Fibroblast of peridontal ligament (primary cell): ENCODE data around the gene UPK3A.

Source experiments
- DNase-seq: peaks from one replicate; pipeline ENCODE4 v3.0.0-alpha.2; 2010; ENCODE audit errors: extremely low read depth

UPK3A gene

DNA sequence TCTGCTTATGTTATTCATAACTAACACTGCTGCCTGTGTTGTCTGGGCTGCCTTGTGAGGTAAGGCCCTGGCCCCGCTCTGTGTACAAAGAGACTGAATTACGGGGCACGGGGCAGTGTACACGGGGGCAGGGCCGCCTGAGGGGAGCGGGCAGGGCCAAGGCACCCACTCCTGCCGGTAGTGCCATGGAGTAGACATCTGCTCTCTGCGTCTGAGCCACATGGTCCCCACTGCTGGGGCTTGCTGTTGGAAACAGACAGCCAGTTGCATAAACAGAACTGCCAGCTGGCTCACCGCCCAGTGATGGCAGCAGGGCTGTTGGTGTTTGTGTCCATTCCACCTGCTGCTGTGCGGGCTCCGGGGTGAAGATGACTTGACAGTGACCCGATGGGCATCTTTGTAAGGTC, 44.8 kb downstream of the UPK3A start:
- no peak for DNase-seq

GRCh38 chr22:45330548-45330947, 45.8 kb downstream of the UPK3A start:
- DNase-seq: no peak

DNA sequence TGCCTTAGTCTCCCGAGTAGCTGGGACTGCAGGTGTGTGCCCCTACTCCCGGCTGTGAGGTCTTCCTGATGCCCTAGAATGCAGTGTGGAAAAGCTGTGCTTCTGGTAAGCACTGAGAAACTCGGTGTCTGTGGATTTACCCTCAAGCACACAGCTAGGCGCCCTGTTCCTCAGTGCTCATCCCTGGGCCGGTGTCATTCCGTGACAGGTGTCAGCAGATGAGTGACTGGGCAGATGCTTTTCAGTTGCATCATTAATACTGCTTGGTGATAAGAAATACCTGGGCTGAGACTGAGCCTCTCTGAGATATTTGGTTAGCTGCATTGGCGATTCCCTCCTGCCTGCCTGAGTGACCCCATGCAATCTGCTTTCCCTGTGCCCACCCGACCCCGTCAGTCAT, 46.7 kb downstream of the UPK3A start:
- no peak for DNase-seq

DNA sequence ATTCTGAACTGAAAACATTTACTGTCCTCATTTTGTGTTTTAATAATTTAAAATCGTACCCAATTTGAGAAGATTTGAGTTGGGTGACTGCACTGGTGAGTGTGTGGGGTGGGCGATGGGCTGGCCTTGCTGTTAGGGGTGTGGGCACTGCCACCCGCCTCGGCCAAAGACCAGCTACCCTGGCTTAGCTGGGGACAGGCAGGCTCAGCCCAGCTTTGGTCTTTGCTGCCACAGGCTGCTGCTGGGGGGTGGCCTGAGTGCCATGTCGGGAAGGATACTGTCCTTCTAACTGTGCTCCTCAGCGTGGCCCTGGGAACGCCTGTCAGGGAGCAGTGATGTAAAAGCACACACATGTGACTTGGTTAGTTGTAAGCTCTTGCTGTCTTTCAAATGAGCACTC, 47.3 kb downstream of the UPK3A start:
- no peak for DNase-seq

DNA sequence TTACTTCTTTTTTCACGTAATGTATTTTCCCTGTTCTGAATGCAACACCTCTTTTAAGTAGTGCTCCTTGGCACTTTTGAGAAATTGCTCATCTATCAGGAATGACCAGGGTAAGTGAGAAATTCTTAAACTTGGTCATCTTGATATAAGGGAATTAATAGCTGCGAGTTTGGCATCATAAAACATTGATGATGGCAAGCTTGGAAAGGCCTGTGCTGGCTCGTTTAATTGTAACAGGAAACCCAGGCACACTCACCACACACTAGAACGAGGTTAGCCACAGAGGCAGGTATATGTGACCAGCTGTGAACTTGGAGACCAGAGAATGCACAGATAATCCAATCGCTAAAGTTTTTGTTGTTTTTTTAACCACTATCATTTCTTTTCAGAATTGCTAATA, 49.3 kb downstream of the UPK3A start:
- no peak for DNase-seq

GRCh38 chr22:45334528-45334927, 49.8 kb downstream of the UPK3A start:
- DNase-seq: no peak

GRCh38 chr22:45335021-45335818, 50.5 kb downstream of the UPK3A start:
- no peak for DNase-seq

- no peak for DNase-seq
These were observed 51.2 kb downstream of the UPK3A start for GRCh38 chr22:45335854-45336522.

GRCh38 chr22:45336971-45337431, 52.3 kb downstream of the UPK3A start:
- DNase-seq: no peak

DNA sequence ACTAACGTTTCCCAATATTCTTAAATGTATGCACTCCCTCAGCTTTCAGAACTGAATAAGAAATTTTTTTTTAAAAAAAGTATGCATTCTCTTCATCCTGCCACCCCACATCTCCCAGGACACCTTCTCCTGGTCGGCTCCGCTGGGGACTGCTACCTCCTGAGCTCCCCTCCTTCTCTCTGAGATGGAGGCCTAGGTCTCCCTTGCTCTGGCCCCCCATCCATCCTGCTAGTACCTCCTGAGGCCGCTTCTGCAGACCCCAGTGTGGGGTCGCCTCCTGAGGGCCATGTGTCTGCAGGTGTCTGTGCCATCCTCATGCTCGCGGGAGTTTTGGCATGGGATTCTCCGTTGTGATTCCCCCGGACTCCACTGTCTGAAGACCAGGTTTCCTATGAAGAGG, 52.8 kb downstream of the UPK3A start:
- no peak for DNase-seq

DNA sequence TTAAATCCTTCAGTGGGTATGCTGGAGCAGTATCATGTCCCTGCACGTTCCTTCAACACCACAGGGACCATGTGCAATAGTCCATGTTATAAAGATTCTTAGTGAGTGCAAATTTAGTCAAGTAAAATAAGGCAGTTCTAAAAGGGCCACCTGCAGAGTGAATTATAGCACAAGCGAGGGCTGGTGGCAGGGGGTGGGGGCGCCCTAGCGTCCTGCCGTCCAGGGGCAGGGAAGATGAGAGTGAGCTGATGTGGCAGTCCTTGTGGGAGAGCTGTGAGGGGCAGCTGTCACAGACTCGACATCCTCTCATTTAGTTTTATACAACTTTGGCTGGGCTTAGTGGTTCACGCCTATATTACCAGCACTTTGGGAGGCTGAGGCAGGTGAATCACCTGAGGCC, 54.0 kb downstream of the UPK3A start:
- no peak for DNase-seq

DNA sequence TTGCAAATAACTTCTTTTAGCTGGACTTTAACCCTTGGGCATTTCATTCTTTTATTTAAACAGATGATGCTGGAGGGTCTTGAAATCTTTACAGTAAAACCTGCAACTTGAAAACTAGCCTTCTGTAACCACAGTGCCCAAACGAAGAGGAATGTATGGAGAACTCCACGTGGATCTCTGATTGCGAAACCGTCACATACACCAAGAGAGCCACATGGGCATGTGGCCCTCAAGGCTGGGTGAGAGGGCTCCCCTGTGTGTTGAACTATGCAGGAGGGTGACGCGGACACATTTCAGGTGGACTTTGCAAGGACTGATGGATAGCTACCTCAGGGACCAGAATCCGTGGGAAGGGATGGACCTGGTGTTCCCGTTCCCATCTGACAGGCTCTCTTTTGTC, 55.6 kb downstream of the UPK3A start:
- no peak for DNase-seq

- DNase-seq: no peak
These were observed 56.7 kb downstream of the UPK3A start for GRCh38 chr22:45341498-45341897.

DNA sequence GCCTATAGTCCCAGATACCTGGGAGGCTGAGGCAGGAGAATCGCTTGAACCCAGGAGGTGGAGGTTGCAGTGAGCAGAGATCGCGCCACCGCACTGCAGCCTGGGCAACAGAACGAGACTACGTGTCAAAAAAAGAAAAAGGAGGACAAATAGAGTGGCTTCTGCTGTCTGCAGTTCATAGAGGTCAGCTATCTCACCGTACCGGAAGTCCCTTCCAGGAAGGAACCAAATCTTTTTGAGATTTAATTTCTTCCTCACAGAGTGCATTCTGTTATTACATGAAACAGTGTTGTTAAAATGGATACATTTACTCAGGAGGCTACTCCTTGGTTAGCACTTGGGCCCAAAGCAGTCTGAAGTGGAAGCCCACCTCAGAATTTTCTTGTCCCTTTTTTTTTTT, 58.4 kb downstream of the UPK3A start:
- no peak for DNase-seq

GRCh38 chr22:45344334-45344733, 59.6 kb downstream of the UPK3A start:
- peak; percentile 27 for DNase-seq
